ENCODE data around the gene LSM7. TPM values are rescaled to one million over a fixed set of nuclear protein-coding genes. Genes with fewer than 3 reads are reported as not detected.
A peak's percentile ranks its signal among the peaks of the same experiment; 100 is the strongest.

LSM7 gene
- total and polyA plus RNA-seq, 9 of the 15 experiments (the other 6 are each of a cell fraction or from before 2014, with no cell fraction given) = 40.5 to 690 (median 265) TPM

DNA sequence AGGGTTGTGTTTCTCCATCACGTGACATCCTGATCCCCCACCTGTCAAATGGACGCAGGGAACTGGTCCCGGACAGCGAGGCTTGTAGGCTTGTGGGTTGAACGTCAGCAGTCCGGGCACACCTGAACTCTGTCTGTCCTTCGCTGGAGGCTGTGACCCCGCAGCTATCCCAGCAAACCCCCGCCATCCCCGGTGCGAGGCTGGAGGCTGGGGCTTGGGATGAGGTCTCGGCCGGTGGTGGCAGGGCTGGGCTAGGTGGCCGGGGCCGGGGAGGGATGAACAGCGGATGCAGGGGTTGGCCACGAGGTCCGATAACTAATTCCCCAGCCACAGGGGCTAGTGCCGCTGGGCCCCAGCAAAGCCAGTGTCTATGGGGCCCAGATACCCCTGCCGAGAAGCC is 8.8 kb downstream of the LSM7 start:
- POLR2A ChIA-PET = interaction anchor here (0.6 to 4.2 kb wide), 3 partner anchors 8 to 204 kb away, joined by 3 to 13 read pairs (median 3); partner anchors contain the start of genes LSM7 and SPPL2B
- no peaks in the 10 kb centered on the region for H4K20me1 ChIP-seq (replicated peaks; ENCODE audit: control insufficient read depth, insufficient read depth, low read length)
- CTCF ChIA-PET (ENCODE audit: low intra/inter-chr PET ratio) = no interaction called here
- H3K27me3 ChIP-seq (ENCODE audit: control insufficient read depth in 2 of 2, insufficient read depth in 2 of 2, low read length in 2 of 2) = no peaks in the 10 kb centered on the region
- H3K9me3 ChIP-seq (replicated peaks; ENCODE audit: control insufficient read depth, insufficient read depth, low read depth, low read length) = peaks cover 12% of the 10 kb centered on the region
- no peaks in the 10 kb centered on the region for H3K79me2 ChIP-seq (ENCODE audit: control insufficient read depth, insufficient read depth, low read length)
- H3K36me3 ChIP-seq (ENCODE audit: control insufficient read depth, insufficient read depth, low read length) = peaks cover 28% of the 10 kb centered on the region; the same call in 2 of the 3 replicates
- WGBS (ENCODE audit: insufficient coverage, low coverage, missing lambda C conversion rate) = 84% methylated on average over 15 of the region's 20 CpGs
- ATAC-seq = no peak
- H3K4me1 ChIP-seq (replicated peaks in 1 of 2; ENCODE audit: control insufficient read depth in 2 of 2, insufficient read depth in 2 of 2, low read length in 2 of 2) = peaks cover 3 to 42% of the 10 kb centered on the region in 2 experiments; a peak in 3 of 5 replicates
- in situ Hi-C loops (cut with MboI) (loop anchor here (5.0 to 10.0 kb wide), 2 partner anchors 85 to 162 kb away; partner anchors contain the start of genes PLEKHJ1 and SF3A2), intact Hi-C loops (cut with micrococcal nuclease) (loop anchor here (5.0 kb wide), 1 partner anchor 42 kb away; no protein-coding TSS in a partner anchor)
- H3K9me1 ChIP-seq (ENCODE audit: control insufficient read depth, insufficient read depth, low read length) = no peaks in the 10 kb centered on the region
- no peak overlapping the region for H3K4me2 ChIP-seq (ENCODE audit: insufficient read depth, low read length)
- TF ChIP-seq ETV6 (IDR thresholded peaks at IDR 0.05; ENCODE audit: borderline replicate concordance in 1 of 2, low read depth in 2 of 2, low read length in 1 of 2) (no peak), ETV6 (CRISPR knock-in tag; IDR thresholded peaks at IDR 0.05; ENCODE audit: borderline replicate concordance) (no peak)
- TF ChIP-seq, protein P1, sequence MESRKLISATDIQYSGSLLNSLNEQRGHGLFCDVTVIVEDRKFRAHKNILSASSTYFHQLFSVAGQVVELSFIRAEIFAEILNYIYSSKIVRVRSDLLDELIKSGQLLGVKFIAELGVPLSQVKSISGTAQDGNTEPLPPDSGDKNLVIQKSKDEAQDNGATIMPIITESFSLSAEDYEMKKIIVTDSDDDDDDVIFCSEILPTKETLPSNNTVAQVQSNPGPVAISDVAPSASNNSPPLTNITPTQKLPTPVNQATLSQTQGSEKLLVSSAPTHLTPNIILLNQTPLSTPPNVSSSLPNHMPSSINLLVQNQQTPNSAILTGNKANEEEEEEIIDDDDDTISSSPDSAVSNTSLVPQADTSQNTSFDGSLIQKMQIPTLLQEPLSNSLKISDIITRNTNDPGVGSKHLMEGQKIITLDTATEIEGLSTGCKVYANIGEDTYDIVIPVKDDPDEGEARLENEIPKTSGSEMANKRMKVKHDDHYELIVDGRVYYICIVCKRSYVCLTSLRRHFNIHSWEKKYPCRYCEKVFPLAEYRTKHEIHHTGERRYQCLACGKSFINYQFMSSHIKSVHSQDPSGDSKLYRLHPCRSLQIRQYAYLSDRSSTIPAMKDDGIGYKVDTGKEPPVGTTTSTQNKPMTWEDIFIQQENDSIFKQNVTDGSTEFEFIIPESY (CRISPR knock-in tag; IDR thresholded peaks at IDR 0.05) = peak; percentile 56
- DNase-seq (ENCODE audit: extremely low read depth in 1 of 4, low spot score in 3 of 4) = no peak
- no peak overlapping the region for H2AFZ ChIP-seq (ENCODE audit: low read depth, low read length)
- no TSS peak for BruUV-seq (replicated peaks)
- H3K27ac ChIP-seq (ENCODE audit: extremely low read depth, low read depth, low read length) = no peak overlapping the region
- no peak overlapping the region for H3K4me3 ChIP-seq
- FAIRE-seq = no peak
- no peak overlapping the region; a peak in 1 of 4 replicates for H3K9ac ChIP-seq (ENCODE audit: insufficient read depth in 1 of 2, low read depth in 2 of 2, low read length in 2 of 2)

Measured in K562 (cell line).